ENCODE results near the gene IL4. TPM values are rescaled to one million over a fixed set of nuclear protein-coding genes. Genes with fewer than 3 reads are reported as not detected.

The IL4 gene
- total RNA-seq, 1 experiment from 2014 or later, result not detected

- TF ChIP-seq ARID4B (CRISPR knock-in tag; IDR thresholded peaks at IDR 0.05; ENCODE audit: borderline replicate concordance) (no peak), ERG (CRISPR knock-in tag; IDR thresholded peaks at IDR 0.05) (no peak), NR3C1 (CRISPR knock-in tag; conservative IDR thresholded peaks at IDR 0.05; ENCODE audit: low read depth) (no peak), USF1 (CRISPR knock-in tag; IDR thresholded peaks at IDR 0.05) (no peak), PRDM15 (CRISPR knock-in tag; IDR thresholded peaks at IDR 0.05) (no peak), MLX (CRISPR knock-in tag; IDR thresholded peaks at IDR 0.05) (no peak), TEAD4 (CRISPR knock-in tag; IDR thresholded peaks at IDR 0.05) (no peak), SMAD4 (CRISPR knock-in tag; IDR thresholded peaks at IDR 0.05) (no peak), ZBTB21 (CRISPR knock-in tag; IDR thresholded peaks at IDR 0.05; ENCODE audit: borderline replicate concordance) (no peak)
These were observed 7.3 kb upstream of the IL4 start (continued) for GRCh38 chr5:132666310-132667123.

- no peak for TF ChIP-seq CREB1 (CRISPR knock-in tag; IDR thresholded peaks at IDR 0.05)
- TF ChIP-seq FOXJ3 (CRISPR knock-in tag; IDR thresholded peaks at IDR 0.05; ENCODE audit: borderline replicate concordance), result no peak
- TF ChIP-seq PREB (CRISPR knock-in tag; IDR thresholded peaks at IDR 0.05; ENCODE audit: borderline replicate concordance), result no peak
- no peak for TF ChIP-seq SMAD3 (CRISPR knock-in tag; IDR thresholded peaks at IDR 0.05; ENCODE audit: borderline replicate concordance)
- TF ChIP-seq FOXP1 (CRISPR knock-in tag; IDR thresholded peaks at IDR 0.05; ENCODE audit: borderline replicate concordance), result no peak
- no peak for TF ChIP-seq ZNF671 (CRISPR knock-in tag; IDR thresholded peaks at IDR 0.05)
- TF ChIP-seq HMGA2 (CRISPR knock-in tag; IDR thresholded peaks at IDR 0.05), result no peak
- no peak for TF ChIP-seq CREM (CRISPR knock-in tag; IDR thresholded peaks at IDR 0.05)
- POLR2A ChIA-PET, result no interaction called here
- no peak overlapping the region for H3K4me3 Mint-ChIP-seq
- DNase-seq (ENCODE audit: low spot score) (no peak), ATAC-seq (no peak)
- H3K27ac Mint-ChIP-seq, result no peak overlapping the region
- CTCF ChIA-PET, result interaction anchor here (2.1 kb wide), 1 partner anchor 10 kb away, joined by 9 read pairs; no protein-coding TSS in a partner anchor
- H3K27me3 Mint-ChIP-seq (ENCODE audit: low read depth), result no peaks in the 10 kb centered on the region; the same call in 1 of the 2 replicates
- H3K9me3 Mint-ChIP-seq, result peaks cover 9% of the 10 kb centered on the region
- H3K4me1 Mint-ChIP-seq, result peaks cover 14% of the 10 kb centered on the region; the same call in 1 of the 2 replicates
- peaks cover 2% of the 10 kb centered on the region; the same call in 1 of the 2 replicates for H3K36me3 Mint-ChIP-seq
These were observed 6.5 kb upstream of the IL4 start for GRCh38 chr5:132667309-132667708.

Data from WTC11 (cell line).